Renal cortex interstitium (tissue), 11 donors: ENCODE results near the gene PCP4L1. TPM values are rescaled to one million over a fixed set of nuclear protein-coding genes. Genes with fewer than 3 reads are reported as not detected.
A peak's percentile ranks its signal among the peaks of the same experiment; 100 is the strongest.
"Not testable (repeated sequence)": the region's sequence is repeated elsewhere in the genome, so short reads cannot be mapped to it uniquely, and the experiment has no call there.

Experiments used
- DNase-seq, 11 donors: peaks; one replicate each; pipeline ENCODE4 v3.0.0-alpha.2; 2013; ENCODE audit warnings: low read depth in 9 of 11, low spot score in 4 of 11; ENCODE audit errors: extremely low read depth in 1 of 11
- polyA plus RNA-seq, 3 donors: library from polyadenylated mRNA; unstranded; fragments of 120-200 nt; gene quantifications; one replicate each; pipeline ENCODE4 v1.2.1, GENCODE V29; 2013; ENCODE audit not compliant: insufficient read length in 3 of 3

Gene PCP4L1
- polyA plus RNA-seq, 3 donors, result 1.0 to 1.7 (median 1.0) TPM

DNA sequence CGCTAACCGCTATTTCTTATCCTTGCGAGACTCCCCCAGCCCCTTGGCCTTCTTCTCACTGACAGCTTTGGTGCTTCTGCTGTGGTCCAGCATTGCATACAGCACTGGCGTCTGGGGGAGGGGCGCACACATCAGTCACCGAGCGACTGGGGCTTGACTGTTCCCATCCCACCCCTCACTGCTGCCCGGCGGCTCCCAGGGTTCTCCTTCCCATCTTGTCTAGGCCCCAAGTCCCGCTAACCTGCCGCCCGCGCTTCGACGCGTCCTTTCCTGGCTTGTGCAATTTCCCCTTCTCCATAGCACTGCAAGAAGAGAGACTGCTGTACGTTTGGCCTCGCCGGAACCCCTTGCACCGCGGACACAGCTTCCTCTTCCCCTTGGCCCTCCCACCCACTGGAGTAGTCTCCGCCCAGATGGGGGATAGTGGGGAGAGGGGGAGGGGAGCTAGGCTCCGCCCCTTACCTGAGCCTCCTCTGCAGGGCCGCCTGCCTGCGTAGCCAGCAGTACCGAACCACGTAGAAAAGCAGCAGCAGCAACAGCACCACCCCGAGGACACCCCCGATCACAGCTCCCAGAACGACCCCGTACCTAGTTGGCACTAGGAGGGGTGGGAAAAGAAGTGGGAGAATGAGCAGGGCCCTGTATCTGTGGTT lies 47.4 kb downstream of the PCP4L1 start:
- peak in 9 of 11 donors; percentile 56 to 77 (median 70) for DNase-seq

DNA sequence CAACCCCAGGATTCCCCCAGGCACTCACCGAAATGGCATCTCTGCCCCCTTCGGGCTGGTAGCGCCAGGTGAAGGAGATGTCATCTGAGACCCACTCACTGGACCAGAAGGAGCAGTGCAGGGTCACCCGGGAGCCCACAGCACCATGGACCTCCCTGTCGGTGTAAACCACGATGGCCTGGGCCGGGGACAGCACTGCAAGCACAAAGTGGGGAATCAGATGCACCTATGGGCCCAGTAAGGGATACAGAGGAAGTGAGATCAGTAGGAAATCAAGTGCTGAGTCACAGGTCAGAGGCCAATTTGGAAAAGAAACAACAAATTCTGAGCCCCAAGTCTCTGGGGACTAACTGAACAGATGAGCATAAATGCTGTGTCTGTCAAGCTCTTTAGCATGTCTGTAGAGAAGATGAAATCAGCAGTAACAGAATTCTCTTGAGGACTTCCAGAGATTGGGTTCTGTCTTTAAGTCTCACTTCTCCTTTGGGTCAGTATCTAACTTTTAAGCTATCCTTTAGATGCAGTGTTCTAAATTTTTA lies 48.8 kb downstream of the PCP4L1 start:
- no peak for DNase-seq

DNA sequence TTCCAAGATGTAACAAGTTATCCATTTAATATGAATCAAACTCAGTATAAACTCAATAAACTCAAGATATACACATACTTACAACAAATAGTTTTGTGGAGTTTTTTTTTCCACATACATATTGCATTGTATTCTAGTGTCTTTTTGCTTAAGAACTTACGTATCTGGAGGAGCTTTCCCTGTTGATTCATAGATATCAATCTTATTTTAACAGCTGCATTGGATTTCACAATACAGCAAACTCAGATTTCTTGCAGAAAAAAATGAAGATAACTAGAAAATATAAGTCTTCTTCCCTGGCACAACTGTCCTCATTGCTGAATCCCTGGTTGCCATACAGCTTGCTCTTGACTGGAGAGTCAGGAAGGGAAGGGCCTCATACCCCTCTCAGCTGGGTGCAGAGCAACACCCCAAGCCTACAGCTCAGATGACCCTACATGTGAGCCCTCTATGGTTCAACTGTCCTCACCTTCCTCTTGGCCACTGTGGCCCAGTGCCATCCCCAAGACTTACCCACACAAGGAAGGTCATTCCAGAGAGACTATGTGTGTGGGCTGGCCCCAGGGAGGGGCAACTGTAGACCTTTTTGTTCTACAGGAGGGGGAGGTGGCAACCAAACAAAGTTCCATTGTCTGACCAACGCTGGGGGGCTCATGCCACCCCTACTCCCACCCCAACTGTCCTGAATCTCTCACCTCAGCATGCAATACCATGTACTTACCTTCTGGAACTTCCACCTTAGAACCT lies 49.5 kb downstream of the PCP4L1 start:
- DNase-seq, result no peak

DNA sequence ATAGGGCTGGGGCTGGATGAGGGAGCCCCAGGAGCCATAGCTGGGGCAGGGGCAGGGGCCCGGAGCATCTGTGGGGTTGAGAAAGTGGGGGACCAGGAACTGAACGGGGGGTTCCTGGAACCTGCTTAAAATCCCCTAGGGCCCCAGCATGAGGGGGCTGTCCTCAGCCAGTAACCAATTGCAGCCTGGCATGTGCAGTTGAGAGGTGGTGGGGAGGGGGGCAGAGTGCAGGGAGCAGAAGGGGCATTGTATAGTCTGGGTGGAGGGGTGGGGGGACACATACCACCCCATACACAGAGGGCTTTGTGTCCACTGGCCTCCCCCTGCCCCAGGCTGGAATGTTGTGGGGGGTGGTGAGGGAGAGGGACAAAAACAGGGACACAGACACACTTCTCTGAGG lies 51.3 kb downstream of the PCP4L1 start, which contains the start of gene MPZ:
TSS of gene MPZ (minus strand) at position 101 of the 400 bp plus-strand sequence. CDS start at position 38, 63 bp downstream.
- DNase-seq, result no peak

DNA sequence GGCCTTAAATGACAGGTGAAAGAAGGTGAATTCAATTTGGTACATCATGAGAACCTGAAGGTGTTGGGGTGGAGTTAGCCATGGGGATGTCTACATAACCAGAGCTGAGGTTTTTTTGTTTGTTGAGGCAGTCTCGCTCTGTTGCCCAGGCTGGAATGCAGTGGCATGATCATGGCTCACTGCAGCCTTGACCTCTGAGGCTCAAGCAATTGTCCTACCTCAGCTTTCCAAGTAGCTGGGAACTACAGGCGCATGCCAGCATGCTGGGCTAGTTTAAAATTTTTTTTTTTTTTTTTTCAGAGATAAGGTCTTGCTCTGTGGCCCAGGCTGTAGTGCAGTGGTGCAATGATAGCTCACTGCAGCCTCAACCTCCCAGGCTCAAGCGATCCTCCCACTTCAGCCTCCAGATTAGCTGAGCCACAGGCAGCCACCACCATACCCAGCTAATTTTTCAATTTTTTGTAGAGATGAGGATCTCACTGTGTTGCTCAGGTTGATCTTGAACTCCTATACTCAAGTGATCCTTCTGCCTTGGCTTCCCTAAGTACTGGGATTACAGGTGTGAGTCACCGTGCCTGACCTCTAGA lies 53.1 kb downstream of the PCP4L1 start:
- DNase-seq, result peak in 1 of 11 donors; percentile 6

DNA sequence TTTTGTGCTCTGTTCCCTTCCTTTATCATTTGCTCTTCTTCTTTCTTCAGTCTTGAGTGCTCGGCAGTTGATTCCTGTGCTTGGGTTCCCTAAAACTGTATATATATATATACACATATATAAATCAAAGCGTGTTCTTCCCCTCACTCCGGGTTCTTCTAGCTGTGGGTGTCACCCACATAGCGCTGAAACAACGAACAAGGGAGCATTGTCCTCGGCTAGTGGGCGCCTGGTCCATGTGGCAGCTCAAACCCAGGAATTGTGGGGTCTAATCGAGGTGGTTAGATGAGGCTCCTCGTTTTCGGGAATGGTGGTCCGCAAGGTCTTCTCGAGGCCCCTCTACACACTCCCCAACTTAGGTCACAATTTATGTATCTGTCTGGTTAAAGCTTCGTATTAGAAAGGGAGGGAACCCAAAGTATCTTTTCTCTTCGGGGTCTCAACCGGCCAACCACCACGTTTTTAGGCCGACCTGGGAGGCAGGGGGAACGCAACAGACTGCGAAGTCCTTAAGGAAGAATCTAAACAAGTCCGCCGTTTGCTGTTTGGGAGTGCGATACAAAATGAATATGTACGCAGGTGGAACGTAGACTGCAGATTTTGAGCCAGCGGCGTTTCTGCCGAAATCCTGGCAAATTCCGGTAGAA lies 55.1 kb downstream of the PCP4L1 start:
- no peak for DNase-seq

DNA sequence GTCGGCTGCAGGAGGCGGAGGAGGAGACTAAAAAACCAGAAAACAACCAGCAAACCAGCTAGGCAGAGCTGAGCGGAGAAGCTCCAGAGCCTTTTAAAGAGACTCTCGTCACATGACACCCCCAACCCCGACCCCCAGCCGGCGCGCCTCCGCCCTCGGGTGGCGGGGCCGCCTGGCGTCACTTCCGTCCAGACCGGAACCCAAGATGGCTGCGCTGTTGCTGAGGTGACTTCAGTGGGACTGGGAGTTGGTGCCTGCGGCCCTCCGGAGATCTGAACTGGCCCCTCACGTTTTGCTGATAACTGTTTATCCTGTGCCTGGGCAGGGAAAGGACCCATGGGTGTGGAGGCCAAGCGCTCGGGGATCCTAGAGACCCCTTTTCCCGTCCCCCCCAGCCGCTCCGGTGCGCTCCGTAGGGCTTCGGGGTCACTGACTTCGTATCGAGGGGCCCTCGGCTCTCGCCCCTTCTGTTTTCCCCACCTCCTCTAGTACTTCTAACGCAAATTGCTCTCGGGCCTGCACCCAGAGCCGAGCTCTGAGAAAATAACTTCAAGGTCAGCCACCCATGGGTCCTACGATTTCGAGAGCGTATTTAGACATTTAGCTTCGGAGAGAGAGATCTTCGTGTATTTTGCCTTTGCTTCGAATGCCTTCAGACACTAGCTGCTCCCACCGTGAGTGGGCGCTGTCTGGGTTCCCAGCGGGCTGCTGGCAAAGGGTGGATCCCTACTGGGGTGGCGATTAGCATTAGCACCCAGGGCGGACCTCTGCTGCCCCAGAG lies 55.8 kb downstream of the PCP4L1 start, which contains the start of gene SDHC:
TSS of gene SDHC (plus strand) at position 181 of the 781 bp plus-strand sequence. CDS start at position 206, 25 bp downstream.
- peak; percentile 74 to 91 (median 87) for DNase-seq

DNA sequence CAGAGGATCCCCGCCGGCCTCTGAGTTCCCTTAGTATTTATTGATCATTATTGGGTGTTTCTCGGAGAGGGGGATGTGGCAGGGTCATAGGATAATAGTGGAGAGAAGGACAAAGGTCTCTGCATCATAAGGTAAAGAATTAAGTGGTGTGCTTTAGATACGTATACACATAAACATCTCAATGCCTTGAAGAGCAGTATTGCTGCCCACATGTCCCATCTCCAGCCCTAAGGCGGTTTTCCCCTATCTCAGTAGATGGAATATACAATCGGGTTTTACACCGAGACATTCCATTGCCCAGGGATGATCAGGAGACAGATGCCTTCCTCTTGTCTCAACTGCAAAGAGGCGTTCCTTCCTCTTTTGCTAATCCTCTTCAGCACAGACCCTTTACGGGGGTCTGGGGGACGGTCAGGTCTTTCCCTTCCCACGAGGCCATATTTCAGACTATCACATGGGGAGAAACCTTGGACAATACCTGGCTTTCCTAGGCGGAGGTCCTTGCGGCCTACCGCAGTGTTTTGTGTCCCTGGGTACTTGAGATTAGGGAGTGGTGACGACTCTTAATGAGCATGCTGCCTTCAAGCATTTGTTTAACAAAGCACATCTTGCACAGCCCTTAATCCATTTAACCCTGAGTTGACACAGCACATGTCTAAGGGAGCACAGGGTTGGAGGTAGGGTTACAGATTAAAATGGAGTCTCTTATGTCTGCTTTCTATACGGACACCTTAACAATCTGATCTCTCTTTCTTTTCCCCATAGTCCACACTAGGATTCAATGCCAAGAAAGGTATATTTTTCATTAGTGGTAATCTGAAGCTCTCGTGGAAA lies 57.5 kb downstream of the PCP4L1 start:
- not testable (repeated sequence) for DNase-seq

DNA sequence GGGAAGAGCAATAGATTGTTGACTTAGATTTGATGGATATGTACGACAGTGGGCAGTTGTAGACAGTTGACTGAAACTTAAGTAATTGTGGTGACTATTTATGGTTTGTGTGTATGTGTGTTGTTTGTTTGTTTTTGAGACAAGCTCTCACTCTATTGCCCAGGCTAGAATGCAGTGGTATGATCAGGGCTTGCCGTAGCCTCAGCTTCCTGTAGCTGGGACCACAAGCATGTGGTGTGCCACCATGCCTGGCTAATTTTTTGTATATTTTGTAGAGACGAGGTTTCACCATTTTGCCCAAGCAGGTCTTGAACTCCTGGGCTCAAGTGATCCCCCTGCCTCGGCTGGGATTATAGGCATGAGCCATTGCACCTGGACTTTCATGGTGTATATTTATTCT lies 65.5 kb downstream of the PCP4L1 start:
- DNase-seq, result no peak

DNA sequence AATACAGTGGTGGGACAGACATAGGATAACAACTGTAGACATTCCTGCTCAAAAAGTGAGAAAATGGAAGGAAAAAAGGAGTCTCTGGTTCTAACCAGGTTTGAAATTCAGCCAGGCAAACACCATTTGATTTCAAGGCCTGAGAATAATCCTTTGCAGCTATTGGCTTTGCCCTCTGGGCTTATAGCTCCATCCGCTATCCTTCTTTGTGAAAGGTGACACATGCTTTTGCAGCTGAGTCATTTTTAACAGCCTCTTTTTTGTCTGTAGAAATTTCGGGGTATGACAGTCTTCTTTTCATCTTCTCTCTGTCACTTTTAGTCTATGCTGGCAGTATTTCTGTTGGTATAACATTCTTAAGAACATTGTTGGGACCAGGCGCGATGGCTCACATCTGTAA lies 71.8 kb downstream of the PCP4L1 start:
- no peak for DNase-seq

DNA sequence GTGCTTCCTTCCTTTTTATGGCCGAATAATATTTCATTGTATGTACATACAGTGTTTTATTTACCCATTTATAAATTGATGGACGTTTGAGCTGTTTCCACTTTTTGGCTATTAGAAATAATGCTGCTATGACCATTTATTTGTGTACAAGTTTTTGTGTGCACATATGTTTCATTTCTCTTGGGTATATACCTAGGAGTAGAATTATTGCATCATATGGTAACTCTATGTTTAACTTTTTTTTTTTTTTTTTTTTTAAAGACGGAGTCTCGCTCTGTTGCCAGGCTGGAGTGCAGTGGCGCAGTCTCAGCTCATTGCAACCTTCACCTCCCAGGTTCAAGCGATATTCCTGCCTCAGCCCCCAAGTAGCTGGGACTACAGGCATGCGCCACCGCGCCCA lies 74.6 kb downstream of the PCP4L1 start:
- DNase-seq, result no peak

Other genes starting within 250 kb of the PCP4L1 start
- gene F11R, start 237.6 kb upstream of the PCP4L1 start, polyA plus RNA-seq, result 10 to 100 TPM; 73.1 to 94.2 (median 82.1) TPM
- 10 to 100 TPM; 49.4 to 76.5 (median 63.5) TPM for gene TSTD1, start 219.8 kb upstream of the PCP4L1 start, polyA plus RNA-seq
- gene USF1, start 212.8 kb upstream of the PCP4L1 start, polyA plus RNA-seq, result 10 to 100 TPM; 49.7 to 62.5 (median 59.8) TPM
- 1 to 10 TPM; 2.1 to 2.5 (median 2.2) TPM for gene ARHGAP30, start 188.9 kb upstream of the PCP4L1 start, polyA plus RNA-seq
- 1 to 10 TPM; 2.2 to 4.0 (median 3.5) TPM for gene NECTIN4, start 169.2 kb upstream of the PCP4L1 start, polyA plus RNA-seq
- gene KLHDC9, start 160.4 kb upstream of the PCP4L1 start, polyA plus RNA-seq, result 10 to 100 TPM; 15.7 to 19.3 (median 17.6) TPM
- 10 to 100 TPM; 70.5 to 94.2 (median 71.9) TPM for gene PFDN2, start 140.7 kb upstream of the PCP4L1 start, polyA plus RNA-seq
- gene NIT1, start 140.6 kb upstream of the PCP4L1 start, polyA plus RNA-seq, result 10 to 100 TPM; 49.0 to 58.8 (median 51.5) TPM
- gene DEDD, start 126.1 kb upstream of the PCP4L1 start, polyA plus RNA-seq, result 10 to 100 TPM; 47.6 to 57.0 (median 55.1) TPM
- gene UFC1, start 104.8 kb upstream of the PCP4L1 start, polyA plus RNA-seq, result 100 to 1,000 TPM; 135 to 161 (median 156) TPM
- gene USP21, start 99.2 kb upstream of the PCP4L1 start, polyA plus RNA-seq, result 10 to 100 TPM; 48.0 to 49.6 (median 48.2) TPM
- 10 to 100 TPM; 31.0 to 61.5 (median 38.3) TPM for gene PPOX, start 92.3 kb upstream of the PCP4L1 start, polyA plus RNA-seq
- 10 to 100 TPM; 36.6 to 39.5 (median 38.8) TPM for gene B4GALT3, start 81.2 kb upstream of the PCP4L1 start, polyA plus RNA-seq
- 1 to 10 TPM in 1 of 3 donors, under 1 TPM in 2; 0.60 to 1.1 (median 0.78) TPM for gene ADAMTS4, start 59.7 kb upstream of the PCP4L1 start, polyA plus RNA-seq
- 100 to 1,000 TPM; 200 to 212 (median 200) TPM for gene NDUFS2, start 56.4 kb upstream of the PCP4L1 start, polyA plus RNA-seq
- gene FCER1G, start 43.5 kb upstream of the PCP4L1 start, polyA plus RNA-seq, result 10 to 100 TPM; 12.3 to 14.8 (median 13.6) TPM
- 1 to 10 TPM in 1 of 3 donors, under 1 TPM in 1, not detected in 1; 0.59 to 4.6 TPM for gene APOA2, start 35.1 kb upstream of the PCP4L1 start, polyA plus RNA-seq
- 10 to 100 TPM; 13.5 to 15.4 (median 14.6) TPM for gene TOMM40L, start 32.7 kb upstream of the PCP4L1 start, polyA plus RNA-seq
- gene NR1I3, start 20.5 kb upstream of the PCP4L1 start, polyA plus RNA-seq, result 1 to 10 TPM; 3.1 to 3.7 (median 3.4) TPM
- 1 to 10 TPM; 2.2 to 5.1 (median 3.8) TPM for gene MPZ, start 51.2 kb downstream of the PCP4L1 start, polyA plus RNA-seq
- gene SDHC, start 55.6 kb downstream of the PCP4L1 start, polyA plus RNA-seq, result 100 to 1,000 TPM; 257 to 303 (median 265) TPM
- gene CFAP126, start 109.1 kb downstream of the PCP4L1 start, polyA plus RNA-seq, result 10 to 100 TPM; 11.2 to 15.2 (median 11.6) TPM
- 10 to 100 TPM in 1 of 3 donors, 1 to 10 TPM in 2; 6.3 to 12.4 (median 8.0) TPM for gene FCGR2A, start 246.7 kb downstream of the PCP4L1 start, polyA plus RNA-seq